ENCODE results near the gene SRC. TPM values are rescaled to one million over a fixed set of nuclear protein-coding genes. Genes with fewer than 3 reads are reported as not detected.

Gene SRC
- polyA plus RNA-seq, 1 donor = 165 TPM

GRCh38 chr20:37406010-37406998, 60.4 kb downstream of the SRC start:
- DNase-seq = peak in 1 of 2 donors; percentile 56
- Histone ChIP-seq H3K36me3 (ENCODE audit: control insufficient read depth, insufficient read depth, low read length) (peaks cover 34% of the 10 kb centered on the region), H3K4me1 (ENCODE audit: control insufficient read depth, insufficient read depth, low read length) (peaks cover 11% of the 10 kb centered on the region), H3K4me3 (ENCODE audit: low read length) (peak overlapping the region; percentile 23), H3K9me3 (ENCODE audit: control insufficient read depth, low read depth, low read length) (no peaks in the 10 kb centered on the region), H3K27ac (ENCODE audit: low read length) (no peak overlapping the region), H3K27me3 (ENCODE audit: control insufficient read depth, insufficient read depth, low read length) (peaks cover 17% of the 10 kb centered on the region)
- no CpG with 5 or more reads among the region's 49 CpGs for WGBS (ENCODE audit: insufficient coverage, low lambda C conversion rate)

GRCh38 chr20:37407019-37407566, 61.2 kb downstream of the SRC start:
- H3K27me3 ChIP-seq (ENCODE audit: control insufficient read depth, insufficient read depth, low read length) = peaks cover 17% of the 10 kb centered on the region
- no peak for DNase-seq
- H3K9me3 ChIP-seq (ENCODE audit: control insufficient read depth, low read depth, low read length) = no peaks in the 10 kb centered on the region
- H3K27ac ChIP-seq (ENCODE audit: low read length) = no peak overlapping the region
- peak overlapping the region; percentile 23 for H3K4me3 ChIP-seq (ENCODE audit: low read length)
- H3K4me1 ChIP-seq (ENCODE audit: control insufficient read depth, insufficient read depth, low read length) = peaks cover 15% of the 10 kb centered on the region
- peaks cover 26% of the 10 kb centered on the region for H3K36me3 ChIP-seq (ENCODE audit: control insufficient read depth, insufficient read depth, low read length)
- 54% methylated on average over 4 of the region's 7 CpGs for WGBS (ENCODE audit: insufficient coverage, low lambda C conversion rate)

GRCh38 chr20:37407573-37408002, 61.6 kb downstream of the SRC start:
- Histone ChIP-seq H3K9me3 (ENCODE audit: control insufficient read depth, low read depth, low read length) (no peaks in the 10 kb centered on the region), H3K4me3 (ENCODE audit: low read length) (no peak overlapping the region), H3K27ac (ENCODE audit: low read length) (no peak overlapping the region), H3K36me3 (ENCODE audit: control insufficient read depth, insufficient read depth, low read length) (peaks cover 22% of the 10 kb centered on the region), H3K27me3 (ENCODE audit: control insufficient read depth, insufficient read depth, low read length) (peaks cover 17% of the 10 kb centered on the region), H3K4me1 (ENCODE audit: control insufficient read depth, insufficient read depth, low read length) (peaks cover 20% of the 10 kb centered on the region)
- DNase-seq = no peak
- WGBS (ENCODE audit: insufficient coverage, low lambda C conversion rate) = no CpG with 5 or more reads among the region's 14 CpGs

GRCh38 chr20:37408302-37409193, 62.6 kb downstream of the SRC start:
- Histone ChIP-seq H3K4me3 (ENCODE audit: low read length) (no peak overlapping the region), H3K27ac (ENCODE audit: low read length) (no peak overlapping the region), H3K9me3 (ENCODE audit: control insufficient read depth, low read depth, low read length) (no peaks in the 10 kb centered on the region), H3K27me3 (ENCODE audit: control insufficient read depth, insufficient read depth, low read length) (peaks cover 20% of the 10 kb centered on the region), H3K36me3 (ENCODE audit: control insufficient read depth, insufficient read depth, low read length) (peaks cover 12% of the 10 kb centered on the region), H3K4me1 (ENCODE audit: control insufficient read depth, insufficient read depth, low read length) (peaks cover 20% of the 10 kb centered on the region)
- WGBS (ENCODE audit: insufficient coverage, low lambda C conversion rate) = 40% methylated on average over 1 of the region's 23 CpGs
- no peak for DNase-seq

- Histone ChIP-seq H3K9me3 (ENCODE audit: control insufficient read depth, low read depth, low read length) (no peaks in the 10 kb centered on the region), H3K4me1 (ENCODE audit: control insufficient read depth, insufficient read depth, low read length) (peaks cover 15% of the 10 kb centered on the region), H3K4me3 (ENCODE audit: low read length) (no peak overlapping the region), H3K27me3 (ENCODE audit: control insufficient read depth, insufficient read depth, low read length) (peaks cover 38% of the 10 kb centered on the region), H3K27ac (ENCODE audit: low read length) (no peak overlapping the region), H3K36me3 (ENCODE audit: control insufficient read depth, insufficient read depth, low read length) (no peaks in the 10 kb centered on the region)
- 56% methylated on average over 3 of the region's 17 CpGs for WGBS (ENCODE audit: insufficient coverage, low lambda C conversion rate)
- no peak for DNase-seq
Measured at GRCh38 chr20:37411408-37412219, 65.7 kb downstream of the SRC start.

GRCh38 chr20:37413023-37413334, 67.0 kb downstream of the SRC start:
- H3K9me3 ChIP-seq (ENCODE audit: control insufficient read depth, low read depth, low read length) = no peaks in the 10 kb centered on the region
- H3K36me3 ChIP-seq (ENCODE audit: control insufficient read depth, insufficient read depth, low read length) = no peaks in the 10 kb centered on the region
- no peak overlapping the region for H3K4me3 ChIP-seq (ENCODE audit: low read length)
- no peak overlapping the region for H3K27ac ChIP-seq (ENCODE audit: low read length)
- no CpG with 5 or more reads among the region's 7 CpGs for WGBS (ENCODE audit: insufficient coverage, low lambda C conversion rate)
- DNase-seq = no peak
- peaks cover 9% of the 10 kb centered on the region for H3K4me1 ChIP-seq (ENCODE audit: control insufficient read depth, insufficient read depth, low read length)
- H3K27me3 ChIP-seq (ENCODE audit: control insufficient read depth, insufficient read depth, low read length) = peaks cover 38% of the 10 kb centered on the region

- H3K27me3 ChIP-seq (ENCODE audit: control insufficient read depth, insufficient read depth, low read length) = peaks cover 36% of the 10 kb centered on the region
- WGBS (ENCODE audit: insufficient coverage, low lambda C conversion rate) = no CpG with 5 or more reads among the region's 9 CpGs
- H3K36me3 ChIP-seq (ENCODE audit: control insufficient read depth, insufficient read depth, low read length) = no peaks in the 10 kb centered on the region
- DNase-seq = no peak
- no peaks in the 10 kb centered on the region for H3K9me3 ChIP-seq (ENCODE audit: control insufficient read depth, low read depth, low read length)
- no peak overlapping the region for H3K4me3 ChIP-seq (ENCODE audit: low read length)
- H3K4me1 ChIP-seq (ENCODE audit: control insufficient read depth, insufficient read depth, low read length) = peaks cover 11% of the 10 kb centered on the region
- no peak overlapping the region for H3K27ac ChIP-seq (ENCODE audit: low read length)
Measured at GRCh38 chr20:37413379-37413778, 67.4 kb downstream of the SRC start.

GRCh38 chr20:37414224-37415035, 68.5 kb downstream of the SRC start:
- peaks cover 11% of the 10 kb centered on the region for H3K4me1 ChIP-seq (ENCODE audit: control insufficient read depth, insufficient read depth, low read length)
- 20% methylated on average over 3 of the region's 29 CpGs for WGBS (ENCODE audit: insufficient coverage, low lambda C conversion rate)
- no peak overlapping the region for H3K4me3 ChIP-seq (ENCODE audit: low read length)
- no peaks in the 10 kb centered on the region for H3K36me3 ChIP-seq (ENCODE audit: control insufficient read depth, insufficient read depth, low read length)
- no peaks in the 10 kb centered on the region for H3K9me3 ChIP-seq (ENCODE audit: control insufficient read depth, low read depth, low read length)
- peaks cover 28% of the 10 kb centered on the region for H3K27me3 ChIP-seq (ENCODE audit: control insufficient read depth, insufficient read depth, low read length)
- no peak for DNase-seq
- no peak overlapping the region for H3K27ac ChIP-seq (ENCODE audit: low read length)

Measured in large intestine (tissue), 3 donors.